GM18909 (cell line): ENCODE measurements around the gene TBXT.

Source experiments
- ATAC-seq: cut with Tn5 transposase; IDR thresholded peaks from one replicate; pipeline ENCODE4 v1.9.1; 2021; ENCODE audit warnings: mild to moderate bottlenecking; ENCODE audit not compliant: unreplicated experiment, poor library complexity

TBXT gene

GRCh38 chr6:166119116-166119911, 48.3 kb downstream of the TBXT start:
- no peak for ATAC-seq

GRCh38 chr6:166115609-166116008, 52.0 kb downstream of the TBXT start:
- ATAC-seq: no peak

- no peak for ATAC-seq
Measured at GRCh38 chr6:166112580-166112979, 55.1 kb downstream of the TBXT start.

- ATAC-seq: no peak
Measured at GRCh38 chr6:166109608-166110007, 58.0 kb downstream of the TBXT start.
